Panc1 (cell line): ENCODE measurements around the gene PARVG.

Source experiments
- CTCF ChIP-seq: fragments of 450-650 bp; IDR thresholded peaks from 2 replicates; pipeline ENCODE4 v1.5.1; 2017; ENCODE audit warnings: mild to moderate bottlenecking
- POLR2AphosphoS5 ChIP-seq: IDR thresholded peaks from 2 replicates; pipeline ENCODE4 v1.6.1; 2012; ENCODE audit warnings: mild to moderate bottlenecking, low read depth, low read length, moderate library complexity
- REST ChIP-seq, 2 experiments: IDR thresholded peaks; 2 replicates each; pipeline ENCODE4 v1.6.1; 2011 to 2012; ENCODE audit warnings: low read depth in 2 of 2, control low read depth in 1 of 2, low read length in 1 of 2, mild to moderate bottlenecking in 1 of 2, moderate library complexity in 1 of 2; ENCODE audit not compliant: insufficient read depth in 1 of 2
- TCF7L2 ChIP-seq: IDR thresholded peaks from 2 replicates; pipeline ENCODE4 v1.6.1; 2011; ENCODE audit warnings: mild to moderate bottlenecking, low read depth, low read length, inconsistent platforms

DNA sequence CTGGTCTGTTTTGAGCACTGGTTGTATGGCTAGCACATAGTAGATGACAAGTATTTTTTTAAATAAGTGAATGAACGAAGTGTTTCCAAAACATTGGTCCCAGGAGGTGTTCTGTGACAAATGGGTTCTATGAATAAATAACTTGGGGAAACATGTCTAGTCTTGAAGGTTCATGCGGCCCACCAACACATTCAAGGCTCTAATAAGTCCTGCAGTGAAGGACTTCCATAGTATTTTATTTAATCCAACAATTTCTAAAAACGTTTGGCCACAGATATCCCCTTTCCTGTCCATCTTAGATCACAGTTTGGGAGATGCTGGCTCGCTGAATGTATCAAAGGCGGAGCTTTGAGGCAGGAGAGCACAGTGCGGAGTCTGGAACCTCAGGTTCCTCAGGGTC lies 22.5 kb downstream of the PARVG start:
- TF ChIP-seq CTCF (no peak), POLR2AphosphoS5 (no peak), REST (IDR thresholded peaks at IDR 0.05; ENCODE audit: insufficient read depth in 1 of 2, low read depth in 2 of 2, low read length in 1 of 2) (no peak), TCF7L2 (no peak)
